ENCODE results near the gene F7. TPM values are rescaled to one million over a fixed set of nuclear protein-coding genes. Genes with fewer than 3 reads are reported as not detected.

The F7 gene
- total RNA-seq, 4 donors from 2014 or later: 0.69 TPM; not detected in 3

DNA sequence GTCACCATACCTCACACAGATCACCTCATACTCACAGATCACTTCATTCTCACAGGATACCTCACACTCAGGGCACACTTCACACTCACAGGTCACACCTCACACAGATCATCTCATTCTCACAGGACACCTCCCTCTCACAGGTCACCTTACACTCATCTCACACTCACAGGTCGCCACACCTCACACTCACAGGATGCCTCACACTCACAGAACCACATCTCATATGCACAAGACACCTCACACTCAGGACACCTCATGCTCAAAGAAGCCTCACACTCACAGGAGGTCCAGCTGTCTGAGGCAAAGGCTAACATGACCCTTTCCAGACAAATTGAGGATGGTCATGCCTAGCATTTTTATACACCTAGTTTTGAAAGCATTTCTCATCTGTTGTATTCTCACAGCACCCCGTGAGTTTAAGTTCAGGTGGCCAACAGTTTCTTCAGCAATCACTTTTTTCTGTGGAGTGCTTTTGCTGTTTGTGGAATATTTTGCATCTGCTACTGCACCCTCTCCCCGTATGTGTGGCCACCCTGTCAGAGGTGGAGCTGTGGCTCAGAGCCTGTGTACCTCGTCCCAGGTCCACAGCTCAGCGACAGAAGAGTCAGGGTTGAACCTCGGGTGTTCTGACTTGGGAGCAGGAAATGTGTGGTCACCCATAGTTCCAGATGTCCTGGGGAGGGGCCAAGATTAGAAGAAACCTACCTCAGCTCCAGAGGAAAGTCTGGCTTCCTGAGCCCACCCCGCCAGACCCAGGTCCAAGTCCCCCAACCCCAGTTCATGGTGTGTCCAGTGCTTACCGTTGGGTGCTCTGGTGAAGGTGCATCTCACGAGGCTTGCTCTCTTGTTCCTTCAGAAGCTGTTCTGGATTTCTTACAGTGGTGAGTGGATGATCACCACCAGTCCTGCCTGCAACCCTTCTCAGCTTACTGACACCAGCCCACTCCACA, 7.6 kb downstream of the F7 start:
- H3K36me3 ChIP-seq: no peaks in the 10 kb centered on the region
- H3K4me1 ChIP-seq: peaks cover 0 to 11% of the 10 kb centered on the region in 2 donors
- DNase-seq: peak; percentile 1 to 4
- H3K27ac ChIP-seq: no peak overlapping the region
- no peaks in the 10 kb centered on the region for H3K9me3 ChIP-seq
- intact Hi-C loops (cut with DNase I; ENCODE audit: low total_unique reads): no loop called here
- TF ChIP-seq POLR2A (IDR thresholded peaks at IDR 0.05): no peak
- TF ChIP-seq, protein P1, sequence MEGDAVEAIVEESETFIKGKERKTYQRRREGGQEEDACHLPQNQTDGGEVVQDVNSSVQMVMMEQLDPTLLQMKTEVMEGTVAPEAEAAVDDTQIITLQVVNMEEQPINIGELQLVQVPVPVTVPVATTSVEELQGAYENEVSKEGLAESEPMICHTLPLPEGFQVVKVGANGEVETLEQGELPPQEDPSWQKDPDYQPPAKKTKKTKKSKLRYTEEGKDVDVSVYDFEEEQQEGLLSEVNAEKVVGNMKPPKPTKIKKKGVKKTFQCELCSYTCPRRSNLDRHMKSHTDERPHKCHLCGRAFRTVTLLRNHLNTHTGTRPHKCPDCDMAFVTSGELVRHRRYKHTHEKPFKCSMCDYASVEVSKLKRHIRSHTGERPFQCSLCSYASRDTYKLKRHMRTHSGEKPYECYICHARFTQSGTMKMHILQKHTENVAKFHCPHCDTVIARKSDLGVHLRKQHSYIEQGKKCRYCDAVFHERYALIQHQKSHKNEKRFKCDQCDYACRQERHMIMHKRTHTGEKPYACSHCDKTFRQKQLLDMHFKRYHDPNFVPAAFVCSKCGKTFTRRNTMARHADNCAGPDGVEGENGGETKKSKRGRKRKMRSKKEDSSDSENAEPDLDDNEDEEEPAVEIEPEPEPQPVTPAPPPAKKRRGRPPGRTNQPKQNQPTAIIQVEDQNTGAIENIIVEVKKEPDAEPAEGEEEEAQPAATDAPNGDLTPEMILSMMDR (IDR thresholded peaks at IDR 0.05): no peak
- H3K4me3 ChIP-seq: no peak overlapping the region
- peaks cover 0 to 8% of the 10 kb centered on the region in 2 donors for H3K27me3 ChIP-seq

DNA sequence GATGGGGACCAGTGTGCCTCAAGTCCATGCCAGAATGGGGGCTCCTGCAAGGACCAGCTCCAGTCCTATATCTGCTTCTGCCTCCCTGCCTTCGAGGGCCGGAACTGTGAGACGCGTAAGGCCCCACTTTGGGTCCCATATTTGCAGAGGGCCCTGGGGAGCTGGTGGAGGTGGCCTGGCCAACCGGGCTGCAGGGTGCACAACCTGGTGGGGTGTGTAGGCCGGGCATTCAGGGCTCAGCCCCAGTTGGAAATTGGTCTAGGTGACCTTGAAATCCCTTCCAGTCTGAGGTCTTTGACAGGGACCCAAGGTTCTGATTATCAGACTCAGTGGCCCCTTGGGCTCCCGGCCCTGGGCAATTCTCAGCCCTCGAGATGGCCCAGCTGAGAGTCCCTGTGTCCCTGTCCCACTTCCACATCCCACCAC, 8.3 kb downstream of the F7 start:
- DNase-seq: peak; percentile 6 to 7

DNA sequence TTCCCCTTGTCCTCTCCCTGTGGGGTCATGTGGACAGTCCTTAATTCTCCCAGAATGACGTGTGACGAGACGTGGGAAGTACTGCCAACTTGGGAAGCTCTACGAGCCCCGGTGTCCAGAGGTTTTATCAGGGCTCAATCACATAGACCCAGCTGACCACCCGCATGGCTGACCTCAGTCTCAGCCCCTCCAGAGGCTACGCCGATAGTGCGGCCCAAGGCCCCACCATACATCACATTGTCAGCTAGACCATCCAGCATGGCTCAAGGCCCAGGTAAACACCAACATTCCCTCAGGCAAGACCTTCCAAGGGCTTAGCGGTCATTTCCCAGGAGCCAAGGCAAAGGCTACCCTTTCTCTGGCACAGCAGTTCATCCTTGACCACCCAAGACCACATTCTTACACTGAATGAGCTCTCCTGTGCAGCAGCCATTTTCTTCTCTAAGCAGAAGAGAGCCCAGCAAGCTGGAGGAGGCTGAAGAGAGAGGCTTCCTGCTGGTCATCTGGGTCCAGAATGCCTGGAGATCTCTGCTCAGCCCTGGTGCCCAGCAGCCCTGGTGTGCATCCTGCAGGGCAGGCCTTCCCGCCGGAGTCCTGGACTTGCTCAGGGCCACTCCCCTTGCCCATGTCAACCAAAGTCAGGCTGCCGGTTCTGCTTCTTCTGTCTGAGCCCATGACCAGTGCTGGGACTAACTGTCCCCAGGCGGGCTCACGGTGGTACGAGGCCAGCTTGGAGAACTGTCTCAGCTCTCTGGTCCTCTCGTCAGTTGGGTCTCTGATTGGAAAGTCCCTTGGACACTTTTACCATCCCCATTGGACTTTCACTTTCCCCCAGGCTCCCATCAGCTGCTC, 9.1 kb downstream of the F7 start:
- peak in 1 of 2 donors; percentile 9 for DNase-seq
- Histone ChIP-seq H3K4me1 (peaks cover 0 to 11% of the 10 kb centered on the region in 2 donors), H3K27ac (no peak overlapping the region), H3K9me3 (no peaks in the 10 kb centered on the region), H3K36me3 (no peaks in the 10 kb centered on the region), H3K27me3 (peaks cover 0 to 3% of the 10 kb centered on the region in 2 donors), H3K4me3 (no peak overlapping the region)
- TF ChIP-seq, protein P1 (IDR thresholded peaks at IDR 0.05): no peak
- TF ChIP-seq POLR2A (IDR thresholded peaks at IDR 0.05): no peak
- intact Hi-C loops (cut with DNase I; ENCODE audit: low total_unique reads): no loop called here

More for the DNA sequence above, 8.3 kb downstream of the F7 start:
- no peak overlapping the region for H3K4me3 ChIP-seq
- no peaks in the 10 kb centered on the region for H3K36me3 ChIP-seq
- H3K4me1 ChIP-seq: peaks cover 0 to 11% of the 10 kb centered on the region in 2 donors
- TF ChIP-seq, protein P1 (IDR thresholded peaks at IDR 0.05): no peak
- no peak for TF ChIP-seq POLR2A (IDR thresholded peaks at IDR 0.05)
- peaks cover 0 to 8% of the 10 kb centered on the region in 2 donors for H3K27me3 ChIP-seq
- no peak overlapping the region for H3K27ac ChIP-seq
- intact Hi-C loops (cut with DNase I; ENCODE audit: low total_unique reads): no loop called here
- H3K9me3 ChIP-seq: no peaks in the 10 kb centered on the region

DNA sequence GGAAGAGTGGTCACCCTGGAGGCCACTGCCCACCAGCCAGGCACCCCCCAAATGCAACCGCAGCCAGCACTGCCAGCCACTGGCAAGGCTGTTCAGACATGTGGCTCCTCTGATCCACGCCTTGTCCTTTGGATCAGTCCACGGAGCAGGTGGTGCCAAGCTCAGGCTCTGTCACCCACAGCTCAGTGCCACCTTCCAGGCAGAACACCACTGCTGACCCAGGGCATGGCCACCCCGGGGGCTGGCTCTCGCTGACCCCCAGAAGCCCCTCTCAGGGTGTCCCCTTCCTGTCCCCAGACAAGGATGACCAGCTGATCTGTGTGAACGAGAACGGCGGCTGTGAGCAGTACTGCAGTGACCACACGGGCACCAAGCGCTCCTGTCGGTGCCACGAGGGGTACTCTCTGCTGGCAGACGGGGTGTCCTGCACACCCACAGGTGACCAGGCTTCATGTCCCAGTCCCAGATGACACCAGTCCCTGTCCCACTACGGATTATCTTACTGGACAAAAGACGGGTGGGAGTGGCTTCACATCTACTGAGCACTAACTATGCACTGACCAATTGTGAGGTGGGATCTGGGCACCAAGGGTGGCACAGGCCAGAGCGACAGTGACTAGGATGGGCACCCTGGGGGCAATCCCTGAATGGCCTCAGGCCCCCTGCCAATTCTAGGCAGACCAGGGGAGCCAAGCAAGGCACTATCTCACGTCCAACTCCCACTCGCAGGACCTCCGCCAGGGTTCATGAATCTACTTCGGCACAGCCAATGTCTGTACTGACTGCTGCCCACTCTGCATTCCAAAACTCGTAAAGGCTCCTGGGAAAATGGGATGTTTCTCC, 10.0 kb downstream of the F7 start:
- Histone ChIP-seq H3K27ac (no peak overlapping the region), H3K4me3 (no peak overlapping the region), H3K9me3 (no peaks in the 10 kb centered on the region), H3K4me1 (peaks cover 0 to 5% of the 10 kb centered on the region in 2 donors), H3K27me3 (no peaks in the 10 kb centered on the region), H3K36me3 (no peaks in the 10 kb centered on the region)
- no peak for TF ChIP-seq POLR2A (IDR thresholded peaks at IDR 0.05)
- TF ChIP-seq, protein P1 (IDR thresholded peaks at IDR 0.05): no peak
- DNase-seq: peak in 1 of 2 donors; percentile 13
- intact Hi-C loops (cut with DNase I; ENCODE audit: low total_unique reads): no loop called here
